MG63 (cell line): Measurements from ENCODE around the gene CHMP2A. TPM values are rescaled to one million over a fixed set of nuclear protein-coding genes. Genes with fewer than 3 reads are reported as not detected.

Source experiments
- DNase-seq: peaks from one replicate; pipeline ENCODE4 v3.0.0-alpha.2; 2020
- H3K27me3 ChIP-seq: fragments of 250-450 bp; sonication (Bioruptor Pico); 2 replicates; pipeline ENCODE4 v1.5.1; 2020; ENCODE audit warnings: mild to moderate bottlenecking, moderate library complexity
- H3K36me3 ChIP-seq: fragments of 250-450 bp; sonication (Bioruptor Pico); 2 replicates; pipeline ENCODE4 v1.5.1; 2020; ENCODE audit warnings: mild to moderate bottlenecking, moderate library complexity
- H3K4me3 ChIP-seq: fragments of 250-450 bp; sonication (Bioruptor Pico); 2 replicates; pipeline ENCODE4 v1.5.1; 2020; ENCODE audit warnings: mild to moderate bottlenecking, moderate library complexity
- H3K9me3 ChIP-seq: fragments of 250-450 bp; sonication (Bioruptor Pico); 2 replicates; pipeline ENCODE4 v1.5.1; 2020; ENCODE audit warnings: mild to moderate bottlenecking, moderate library complexity
- total RNA-seq: library from RNA; depleted of rRNA; stranded (reverse); fragments of >200 nt; shearing (Covaris generic); gene quantifications from 2 replicates; pipeline ENCODE4 v1.2.3, GENCODE V29; 2014; ENCODE audit warnings: low replicate concordance

The CHMP2A gene
- total RNA-seq, 1 experiment from 2014 or later, result 50.3 TPM

DNA sequence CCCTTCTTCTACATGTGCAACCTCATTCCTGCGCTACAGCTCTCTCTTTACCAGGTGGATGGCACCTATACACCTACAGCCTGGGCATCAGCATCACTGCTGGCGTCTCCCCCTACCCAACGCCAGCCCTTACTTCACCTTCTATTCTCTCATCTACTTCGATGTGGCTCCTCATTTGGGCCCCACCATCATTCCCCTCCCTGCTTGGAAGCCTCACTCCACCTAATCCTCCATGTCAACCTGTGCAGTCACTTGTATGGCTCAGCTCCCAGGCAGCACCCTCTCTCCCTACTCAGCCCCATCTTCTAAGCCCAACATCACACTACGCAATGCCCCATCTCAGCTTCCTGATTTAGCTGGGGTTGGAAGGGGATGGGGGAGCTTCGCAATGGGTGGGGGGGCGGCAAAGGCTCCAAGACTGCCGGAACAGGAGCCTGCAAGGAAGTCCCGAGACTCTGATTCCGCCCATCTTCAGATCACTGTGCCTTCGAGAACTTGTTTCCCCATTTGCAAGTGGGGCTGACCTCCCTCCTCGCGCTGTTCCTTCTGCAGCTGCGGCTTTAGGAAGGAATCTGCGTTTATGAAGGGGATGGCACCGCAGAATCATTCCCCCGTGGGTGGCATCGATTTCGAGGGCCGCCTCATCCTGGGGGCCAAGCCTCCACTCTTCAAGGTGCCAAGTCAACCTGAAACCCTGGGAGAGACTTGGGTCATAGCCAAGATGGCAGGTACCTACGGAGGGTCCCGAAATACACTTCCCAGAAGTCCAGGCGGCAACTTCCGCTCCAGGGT lies 17.3 kb upstream of the CHMP2A start:
- Histone ChIP-seq H3K27me3 (no peaks in the 10 kb centered on the region), H3K36me3 (peaks cover 39% of the 10 kb centered on the region), H3K9me3 (no peaks in the 10 kb centered on the region), H3K4me3 (peak overlapping the region; percentile 85)
- no peak for DNase-seq

GRCh38 chr19:58571575-58571947 lies 16.7 kb upstream of the CHMP2A start:
- no peak for DNase-seq
- H3K36me3 ChIP-seq, result peaks cover 36% of the 10 kb centered on the region
- H3K9me3 ChIP-seq, result no peaks in the 10 kb centered on the region
- no peak overlapping the region for H3K4me3 ChIP-seq
- no peaks in the 10 kb centered on the region for H3K27me3 ChIP-seq

DNA sequence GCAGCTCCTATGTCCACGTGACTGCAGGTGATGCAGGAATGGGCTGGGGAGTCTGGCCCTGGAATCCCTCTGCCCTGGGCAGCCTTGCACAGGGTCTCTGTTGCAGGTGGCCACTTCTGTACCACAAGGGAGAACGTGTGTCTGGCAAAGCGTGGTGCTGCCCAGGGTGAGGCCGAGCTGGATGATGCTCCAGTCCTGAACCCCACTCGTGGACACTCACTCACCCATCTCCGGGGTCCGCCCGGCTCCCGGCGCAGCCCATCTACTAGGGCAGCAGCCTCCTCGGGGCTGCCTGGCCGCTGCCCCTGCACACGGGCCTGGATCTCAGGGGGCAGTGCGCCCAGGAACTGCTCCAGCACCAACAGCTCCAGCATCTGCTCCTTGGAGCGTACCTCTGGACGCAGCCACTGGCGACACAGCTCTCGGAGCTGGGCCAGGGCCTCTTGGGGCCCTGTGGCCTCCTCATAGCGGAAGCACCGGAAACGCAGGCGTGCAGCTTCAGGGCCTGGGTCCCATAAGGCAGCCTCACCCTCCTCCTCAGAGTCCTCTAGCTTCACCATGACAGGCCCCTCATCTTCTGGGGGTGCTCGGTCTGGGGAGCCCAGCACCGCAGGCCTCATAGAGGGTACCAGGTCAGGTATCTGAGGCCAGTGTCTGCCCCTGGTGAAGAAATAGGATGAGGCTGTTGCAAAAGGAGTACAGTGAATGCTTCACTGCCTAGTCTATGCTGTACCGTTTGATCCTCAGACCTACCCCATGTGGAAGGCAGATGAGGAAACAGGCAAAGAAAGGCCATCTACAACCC lies 16.1 kb upstream of the CHMP2A start:
- Histone ChIP-seq H3K9me3 (no peaks in the 10 kb centered on the region), H3K36me3 (peaks cover 36% of the 10 kb centered on the region), H3K27me3 (no peaks in the 10 kb centered on the region), H3K4me3 (no peak overlapping the region)
- DNase-seq, result no peak

GRCh38 chr19:58569943-58570670 lies 15.2 kb upstream of the CHMP2A start:
- Histone ChIP-seq H3K27me3 (no peaks in the 10 kb centered on the region), H3K4me3 (no peak overlapping the region), H3K9me3 (no peaks in the 10 kb centered on the region), H3K36me3 (peaks cover 40% of the 10 kb centered on the region)
- DNase-seq, result no peak

GRCh38 chr19:58569191-58569942 lies 14.5 kb upstream of the CHMP2A start:
- H3K9me3 ChIP-seq, result no peaks in the 10 kb centered on the region
- DNase-seq, result no peak
- H3K27me3 ChIP-seq, result no peaks in the 10 kb centered on the region
- H3K4me3 ChIP-seq, result no peak overlapping the region
- H3K36me3 ChIP-seq, result peaks cover 40% of the 10 kb centered on the region

DNA sequence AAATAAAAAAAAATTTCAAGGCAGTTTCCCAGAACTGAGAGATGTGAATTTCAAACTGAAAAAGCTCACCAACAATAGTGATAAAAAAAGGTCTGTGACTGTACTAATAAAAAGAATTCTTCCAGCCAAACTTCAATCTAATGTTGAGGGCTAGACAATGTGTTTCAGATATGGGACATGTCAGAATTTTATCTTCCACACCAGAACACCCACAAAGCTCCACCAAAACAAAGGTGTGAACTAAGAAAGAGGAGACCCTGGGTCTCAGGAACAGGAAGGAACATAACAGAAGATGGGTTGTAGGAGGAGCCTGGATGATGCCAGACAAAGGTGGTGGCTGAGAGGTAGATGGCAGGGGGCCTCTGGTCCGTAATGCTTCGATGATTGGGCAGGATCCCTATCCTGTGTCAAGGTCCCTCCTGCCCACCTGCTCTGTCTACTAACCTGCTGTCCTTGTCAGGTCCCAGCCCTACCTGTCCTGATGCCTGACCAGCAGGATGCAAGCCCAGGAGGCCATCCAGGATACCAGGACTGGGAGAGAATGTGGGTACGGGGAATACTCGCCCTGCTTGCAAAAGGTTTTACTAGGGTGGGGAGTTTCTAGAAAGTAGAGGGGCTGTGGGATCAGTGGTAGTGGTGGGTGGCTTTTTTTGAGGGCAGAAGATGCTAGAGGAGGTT lies 13.7 kb upstream of the CHMP2A start:
- Histone ChIP-seq H3K36me3 (peaks cover 40% of the 10 kb centered on the region), H3K27me3 (no peaks in the 10 kb centered on the region), H3K9me3 (no peaks in the 10 kb centered on the region), H3K4me3 (no peak overlapping the region)
- DNase-seq, result no peak

- no peaks in the 10 kb centered on the region for H3K27me3 ChIP-seq
- H3K9me3 ChIP-seq, result no peaks in the 10 kb centered on the region
- DNase-seq, result no peak
- no peak overlapping the region for H3K4me3 ChIP-seq
- peaks cover 35% of the 10 kb centered on the region for H3K36me3 ChIP-seq
These were observed 12.1 kb upstream of the CHMP2A start for GRCh38 chr19:58566989-58567388.

DNA sequence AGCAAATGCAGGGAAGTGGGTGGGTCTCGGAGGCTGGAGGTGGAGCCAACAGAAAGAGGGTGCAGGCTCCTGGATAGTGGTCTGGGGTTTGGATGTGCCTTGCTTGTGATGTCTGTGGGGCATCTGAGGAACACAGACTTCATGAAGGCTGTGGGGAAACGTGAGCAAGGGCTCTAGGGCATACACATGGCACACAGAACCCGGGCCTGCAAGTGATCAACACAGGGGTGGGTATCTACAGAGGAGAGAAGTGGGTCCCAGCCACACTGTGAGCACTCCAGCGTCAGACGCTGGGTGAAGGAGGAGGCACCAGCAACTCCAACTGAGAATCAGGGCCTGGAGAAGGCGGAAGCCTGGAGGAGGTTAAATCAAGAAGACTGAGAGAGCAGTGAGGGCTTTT lies 8.9 kb upstream of the CHMP2A start:
- no peaks in the 10 kb centered on the region for H3K27me3 ChIP-seq
- H3K4me3 ChIP-seq, result no peak overlapping the region
- no peaks in the 10 kb centered on the region for H3K9me3 ChIP-seq
- peaks cover 13% of the 10 kb centered on the region for H3K36me3 ChIP-seq
- no peak for DNase-seq

GRCh38 chr19:58563034-58563573 lies 8.2 kb upstream of the CHMP2A start:
- no peak overlapping the region for H3K4me3 ChIP-seq
- no peak for DNase-seq
- H3K9me3 ChIP-seq, result no peaks in the 10 kb centered on the region
- no peaks in the 10 kb centered on the region for H3K27me3 ChIP-seq
- H3K36me3 ChIP-seq, result peaks cover 10% of the 10 kb centered on the region

DNA sequence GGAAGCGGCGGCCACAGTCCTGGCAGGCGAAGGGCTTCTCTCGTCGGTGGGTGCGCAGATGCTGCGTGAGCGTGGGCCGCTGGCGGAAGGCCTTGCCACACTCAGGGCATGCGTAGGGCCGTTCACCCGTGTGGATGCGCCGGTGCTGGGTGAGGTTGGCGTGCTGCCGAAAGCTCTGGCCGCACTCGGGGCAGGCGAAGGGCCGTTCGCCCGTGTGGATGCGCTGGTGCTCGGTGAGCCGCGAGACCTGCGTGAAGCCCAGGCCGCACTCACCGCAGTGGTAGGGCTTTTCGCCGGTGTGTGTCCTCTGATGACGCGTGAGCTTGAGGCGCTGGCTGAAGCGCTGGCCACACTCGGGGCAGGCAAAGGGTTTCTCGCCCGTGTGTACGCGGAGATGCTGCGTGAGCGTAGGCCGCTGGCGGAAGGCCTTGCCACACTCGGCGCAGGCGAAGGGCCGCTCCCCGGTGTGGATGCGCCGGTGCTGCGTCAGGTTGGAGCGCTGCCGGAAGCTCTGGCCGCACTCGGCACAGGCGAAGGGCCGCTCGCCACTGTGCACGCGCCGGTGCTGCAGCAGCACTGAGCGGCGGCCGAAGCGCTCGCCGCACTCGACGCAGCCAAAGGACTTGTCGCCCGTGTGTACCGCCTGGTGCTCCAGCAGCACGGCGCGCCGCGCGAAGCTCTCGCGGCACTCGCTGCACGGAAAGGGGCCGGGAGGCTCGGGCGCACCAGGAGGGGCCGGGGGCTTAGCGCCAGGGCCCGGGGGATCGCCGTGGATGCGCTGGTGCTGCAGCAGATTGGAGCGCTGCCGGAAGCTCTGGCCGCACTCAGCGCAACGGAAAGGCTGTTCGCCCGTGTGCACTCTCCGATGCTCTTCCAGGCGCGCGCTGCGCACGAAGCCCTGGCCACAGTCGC lies 7.5 kb upstream of the CHMP2A start:
- H3K9me3 ChIP-seq, result no peaks in the 10 kb centered on the region
- H3K27me3 ChIP-seq, result no peaks in the 10 kb centered on the region
- peaks cover 9% of the 10 kb centered on the region for H3K36me3 ChIP-seq
- H3K4me3 ChIP-seq, result no peak overlapping the region
- DNase-seq, result no peak

DNA sequence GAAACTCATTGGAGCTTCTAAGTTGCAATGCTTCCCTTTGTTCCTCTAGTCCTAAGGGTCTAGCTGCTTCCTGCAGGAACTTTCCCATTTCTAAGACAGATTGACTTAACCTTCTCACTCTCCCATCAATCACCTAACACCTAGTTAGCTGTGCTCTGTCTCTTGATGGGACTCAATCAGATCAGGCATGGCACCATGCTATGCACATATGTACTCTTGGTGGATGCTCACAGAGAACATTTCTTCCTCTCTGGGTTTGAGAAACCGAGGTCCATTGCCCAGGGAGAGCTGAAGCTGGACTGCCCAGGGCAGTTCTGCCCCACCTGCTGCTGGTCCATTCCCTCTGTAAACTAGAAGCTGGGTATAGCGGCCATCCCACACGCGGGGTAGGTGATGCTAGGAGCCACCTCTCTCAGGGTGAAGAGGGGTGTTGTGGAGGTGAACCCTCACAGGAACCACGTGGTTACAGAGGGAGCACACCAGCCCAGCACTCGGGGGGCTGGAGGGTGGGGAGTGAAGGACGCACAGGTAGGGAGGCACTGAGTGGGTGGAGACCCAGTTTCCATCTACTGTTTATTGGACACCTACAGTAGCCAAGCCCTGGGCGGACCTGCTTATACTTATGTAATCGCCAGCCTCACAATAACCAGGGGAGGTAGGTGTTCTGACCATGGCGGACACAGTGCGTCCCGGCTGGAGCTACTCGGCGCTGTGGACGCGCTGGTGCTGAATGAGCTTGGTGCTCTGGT lies 6.6 kb upstream of the CHMP2A start:
- Histone ChIP-seq H3K27me3 (no peaks in the 10 kb centered on the region), H3K9me3 (no peaks in the 10 kb centered on the region), H3K36me3 (peaks cover 16% of the 10 kb centered on the region), H3K4me3 (no peak overlapping the region)
- no peak for DNase-seq

DNA sequence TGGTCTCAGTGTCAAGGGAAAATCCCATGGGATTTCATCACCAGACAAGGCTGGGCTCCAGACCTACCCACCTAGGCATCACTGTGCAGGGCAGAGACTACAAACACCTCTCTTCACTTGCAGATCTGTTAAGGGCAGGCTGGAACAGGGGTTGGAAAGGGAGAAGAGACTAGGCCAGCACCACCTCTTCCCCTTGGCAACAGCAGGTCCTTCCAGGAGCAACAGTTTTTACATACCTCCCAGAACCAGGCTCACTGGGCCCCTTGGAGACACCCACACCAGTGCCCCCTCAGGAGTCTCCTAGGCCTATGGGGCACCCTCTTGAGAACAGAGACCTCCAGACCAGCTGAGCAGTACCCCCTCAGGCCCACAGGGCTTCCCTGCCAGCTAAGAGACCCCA lies 6.0 kb upstream of the CHMP2A start:
- Histone ChIP-seq H3K4me3 (no peak overlapping the region), H3K9me3 (no peaks in the 10 kb centered on the region), H3K36me3 (peaks cover 22% of the 10 kb centered on the region), H3K27me3 (no peaks in the 10 kb centered on the region)
- no peak for DNase-seq

DNA sequence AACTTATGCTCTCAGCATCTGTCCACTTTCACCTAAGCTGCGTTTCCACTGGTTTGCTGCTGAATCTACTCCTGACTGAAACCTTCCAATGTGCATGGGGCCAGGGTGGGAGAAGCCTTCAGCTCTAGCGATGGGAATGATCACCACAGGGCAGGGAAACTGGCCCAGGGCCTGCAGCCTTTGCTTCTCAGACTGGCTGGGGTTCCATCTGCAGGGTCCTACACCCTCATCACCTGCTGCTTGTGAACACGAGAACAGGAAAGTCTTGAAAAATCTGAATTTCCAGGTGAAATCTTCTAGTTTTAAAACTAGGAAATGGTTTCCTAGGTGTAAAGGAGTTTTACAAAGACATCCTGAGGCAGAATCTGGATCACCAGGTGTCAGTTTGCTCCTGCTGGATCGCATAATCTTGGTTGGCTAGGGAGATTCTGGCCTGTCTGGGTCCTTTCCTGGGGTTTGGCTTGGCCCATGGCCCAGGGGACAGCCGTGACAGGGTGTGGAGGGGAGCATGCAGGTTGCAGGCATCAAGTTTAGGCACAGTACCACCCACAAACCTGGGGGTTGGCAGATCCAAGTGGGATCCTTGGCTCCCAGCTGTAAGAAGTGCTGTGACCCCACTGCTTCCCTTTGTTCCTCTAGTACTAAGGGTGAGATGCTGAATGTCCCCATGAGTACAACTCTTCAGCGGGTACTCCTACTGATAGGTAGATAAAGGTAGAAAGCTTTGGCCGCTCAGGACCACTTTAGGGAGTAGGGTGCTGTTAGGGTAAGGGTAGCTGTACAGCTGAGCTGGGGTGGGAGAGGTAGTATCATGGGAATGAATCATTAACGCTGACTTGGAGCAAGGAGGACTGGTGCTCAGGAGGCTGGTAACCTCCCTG lies 5.3 kb upstream of the CHMP2A start:
- peaks cover 23% of the 10 kb centered on the region for H3K36me3 ChIP-seq
- no peak for DNase-seq
- no peaks in the 10 kb centered on the region for H3K27me3 ChIP-seq
- H3K9me3 ChIP-seq, result no peaks in the 10 kb centered on the region
- H3K4me3 ChIP-seq, result peak overlapping the region; percentile 86
